HepG2 (cell line): ENCODE measurements around the gene MED12L. TPM values are rescaled to one million over a fixed set of nuclear protein-coding genes. Genes with fewer than 3 reads are reported as not detected.

Experiments used
- ARID4A ChIP-seq: sonication (generic); formaldehyde crosslinking; IDR thresholded peaks from 2 replicates; pipeline ENCODE4 v1.5.0; 2020; ENCODE audit warnings: mild to moderate bottlenecking, missing genetic modification reagents, borderline replicate concordance
- ATF7 ChIP-seq, 2 experiments: fragments of 450-650 bp in 1 of 2; sonication (generic) in 1 of 2; formaldehyde crosslinking in 1 of 2; IDR thresholded peaks; 2 replicates each; pipeline versions ENCODE4 v1.4.0 to v1.6.1; 2016 to 2020; ENCODE audit warnings: antibody characterized with exemption in 1 of 2, mild to moderate bottlenecking in 1 of 2, missing genetic modification reagents in 1 of 2
- ATM ChIP-seq: fragments of 450-650 bp; IDR thresholded peaks from 2 replicates; pipeline ENCODE4 v1.7.1; 2017; ENCODE audit warnings: mild to moderate bottlenecking, borderline replicate concordance
- CEBPG ChIP-seq: IDR thresholded peaks from 2 replicates; pipeline ENCODE4 v1.6.1; 2016
- CREM ChIP-seq, 2 experiments: sonication (generic) in 1 of 2; formaldehyde crosslinking in 1 of 2; IDR thresholded peaks; 2 replicates each; pipeline versions ENCODE4 v1.4.0 to v1.6.1; 2016 to 2020; ENCODE audit warnings: antibody characterized with exemption in 1 of 2, mild to moderate bottlenecking in 1 of 2, missing genetic modification reagents in 1 of 2
- ELF3 ChIP-seq: IDR thresholded peaks from 2 replicates; pipeline ENCODE4 v1.6.1; 2016; ENCODE audit warnings: missing genetic modification reagents, missing compliant biosample characterization
- GTF2F1 ChIP-seq: fragments of 150-350 bp; IDR thresholded peaks from 2 replicates; pipeline ENCODE4 v1.6.1; 2014; ENCODE audit warnings: low read length
- KDM1A ChIP-seq: IDR thresholded peaks from 2 replicates; pipeline ENCODE4 v1.6.1; 2016; ENCODE audit warnings: missing compliant biosample characterization
- NONO ChIP-seq, 2 experiments: fragments of 450-650 bp in 1 of 2; sonication (generic) in 1 of 2; formaldehyde crosslinking in 1 of 2; IDR thresholded peaks in 1 of 2; conservative IDR thresholded peaks in 1 of 2; 2 replicates each; pipeline versions ENCODE4 v1.6.1 to v1.8.0; 2017 to 2022; ENCODE audit warnings: mild to moderate bottlenecking in 1 of 2, missing genetic modification reagents in 1 of 2, moderate library complexity in 1 of 2
- NPAS2 ChIP-seq: sonication (generic); formaldehyde crosslinking; IDR thresholded peaks from 2 replicates; pipeline ENCODE4 v1.8.0; 2022; ENCODE audit warnings: mild to moderate bottlenecking, missing genetic modification reagents, borderline replicate concordance
- PATZ1 ChIP-seq: sonication (generic); formaldehyde crosslinking; IDR thresholded peaks from 2 replicates; pipeline ENCODE4 v1.4.0; 2020; ENCODE audit warnings: missing genetic modification reagents
- RAD51 ChIP-seq: fragments of 450-650 bp; IDR thresholded peaks from 2 replicates; pipeline ENCODE4 v1.6.1; 2016; ENCODE audit warnings: borderline replicate concordance
- SP1 ChIP-seq, 2 experiments: fragments of 450-650 bp in 1 of 2; sonication (generic) in 1 of 2; formaldehyde crosslinking in 1 of 2; IDR thresholded peaks; 2 replicates each; pipeline versions ENCODE4 v1.4.0 to v1.6.1; 2016 to 2020; ENCODE audit warnings: missing genetic modification reagents in 1 of 2
- SYNCRIP ChIP-seq: fragments of 200-400 bp; formaldehyde crosslinking; IDR thresholded peaks from 2 replicates; pipeline ENCODE4 v1.6.1; 2018; ENCODE audit warnings: mild to moderate bottlenecking, low read depth, low read length; ENCODE audit not compliant: insufficient read depth
- TEAD3 ChIP-seq: optimal IDR thresholded peaks from 2 replicates; pipeline ENCODE3; 2016; ENCODE audit warnings: borderline replicate concordance
- TSC22D2 ChIP-seq: sonication (generic); formaldehyde crosslinking; IDR thresholded peaks from 2 replicates; pipeline ENCODE4 v1.5.1; 2020; ENCODE audit warnings: missing genetic modification reagents, mild to moderate bottlenecking, borderline replicate concordance
- ZBTB42 ChIP-seq: sonication (generic); formaldehyde crosslinking; IDR thresholded peaks from 2 replicates; pipeline ENCODE4 v1.5.0; 2020; ENCODE audit warnings: mild to moderate bottlenecking, missing genetic modification reagents
- ZC3H13 ChIP-seq: sonication (generic); formaldehyde crosslinking; IDR thresholded peaks from 2 replicates; pipeline ENCODE4 v1.8.1; 2023; ENCODE audit warnings: mild to moderate bottlenecking, missing genetic modification reagents, moderate library complexity
- ZFP36 ChIP-seq: fragments of 150-350 bp; IDR thresholded peaks from 2 replicates; pipeline ENCODE4 v1.6.1; 2018; ENCODE audit warnings: borderline replicate concordance, low read length, low read depth; ENCODE audit not compliant: partially characterized antibody
- ZFP90 ChIP-seq: sonication (generic); formaldehyde crosslinking; IDR thresholded peaks from 2 replicates; pipeline ENCODE4 v1.8.0; 2022; ENCODE audit warnings: missing genetic modification reagents, mild to moderate bottlenecking, inconsistent platforms, borderline replicate concordance
- ZNF550 ChIP-seq: sonication (generic); formaldehyde crosslinking; IDR thresholded peaks from 2 replicates; pipeline ENCODE4 v1.4.0; 2020; ENCODE audit warnings: mild to moderate bottlenecking, missing genetic modification reagents, borderline replicate concordance
- ZNF879 ChIP-seq: sonication (generic); formaldehyde crosslinking; IDR thresholded peaks from 2 replicates; pipeline ENCODE4 v1.8.1; 2023; ENCODE audit warnings: missing genetic modification reagents
- ZSCAN22 ChIP-seq: sonication (generic); formaldehyde crosslinking; IDR thresholded peaks from 2 replicates; pipeline ENCODE4 v1.4.0; 2020; ENCODE audit warnings: mild to moderate bottlenecking, missing genetic modification reagents
- polyA plus RNA-seq, 8 experiments: library from polyadenylated mRNA; depleted of rRNA in 3 of 8; stranded (reverse) in 7 of 8; unstranded in 1 of 8; fragments of >200 nt; fragmentation: Illumina TruSeq in 4 of 8; extraction: Trizol in 4 of 8; gene quantifications; 2 replicates each; pipeline versions ENCODE4 v1.2.1 to v1.2.3, GENCODE V29; 2011 to 2016; ENCODE audit warnings: low read depth in 4 of 8, missing spikeins in 1 of 8, mixed read lengths in 1 of 8; ENCODE audit not compliant: insufficient read depth in 1 of 8
- total RNA-seq, 5 experiments: library from RNA; depleted of rRNA; stranded (reverse); fragments of >200 nt; fragmentation: Illumina TruSeq; extraction: Trizol; gene quantifications; 2 replicates each; pipeline ENCODE4 v1.2.3, GENCODE V29; 2016; ENCODE audit warnings: low read depth in 1 of 5

MED12L gene
- total and polyA plus RNA-seq, 2 of the 13 experiments (the other 11 are each of a cell fraction or from before 2014, with no cell fraction given): 0.07 to 0.64 TPM

- peak; percentile 51; the same call in 1 of the 2 replicates for TF ChIP-seq ARID4A
- TF ChIP-seq NPAS2 (CRISPR knock-in tag): no peak
- TF ChIP-seq ZNF550 (CRISPR knock-in tag): no peak
- TF ChIP-seq NONO (IDR thresholded peaks at IDR 0.05): no peak
- peak; percentile 51 for TF ChIP-seq NONO (CRISPR knock-in tag; conservative IDR thresholded peaks at IDR 0.05)
- TF ChIP-seq SYNCRIP: no peak
- no peak for TF ChIP-seq ZFP36
- TF ChIP-seq ZFP90 (CRISPR knock-in tag): no peak
- no peak for TF ChIP-seq GTF2F1
- no peak for TF ChIP-seq KDM1A
- TF ChIP-seq TEAD3 (CRISPR knock-in tag): no peak
- no peak for TF ChIP-seq CEBPG (CRISPR knock-in tag)
- TF ChIP-seq ZC3H13 (CRISPR knock-in tag): no peak
- TF ChIP-seq ELF3: no peak
- no peak for TF ChIP-seq RAD51
- TF ChIP-seq ATM: no peak
- no peak for TF ChIP-seq CREM (IDR thresholded peaks at IDR 0.05)
- TF ChIP-seq CREM (CRISPR knock-in tag; IDR thresholded peaks at IDR 0.05): no peak
- no peak for TF ChIP-seq SP1 (IDR thresholded peaks at IDR 0.05)
- TF ChIP-seq SP1 (CRISPR knock-in tag; IDR thresholded peaks at IDR 0.05): no peak
- 0 out of 2 replicates have a peak, but pooled peaks have one; percentile 73 for TF ChIP-seq ZNF879 (CRISPR knock-in tag)
- no peak for TF ChIP-seq TSC22D2 (CRISPR knock-in tag)
- no peak for TF ChIP-seq ZSCAN22 (CRISPR knock-in tag)
- TF ChIP-seq PATZ1 (CRISPR knock-in tag): peak; percentile 54; the same call in 1 of the 2 replicates
- TF ChIP-seq ATF7 (IDR thresholded peaks at IDR 0.05): no peak
- TF ChIP-seq ATF7 (CRISPR knock-in tag; IDR thresholded peaks at IDR 0.05): no peak
- no peak for TF ChIP-seq ZBTB42
These were observed at the start of gene MED12L (continued) for GRCh38 chr3:151085227-151085888.
